ENCODE data around the gene HSPB9.

DNA sequence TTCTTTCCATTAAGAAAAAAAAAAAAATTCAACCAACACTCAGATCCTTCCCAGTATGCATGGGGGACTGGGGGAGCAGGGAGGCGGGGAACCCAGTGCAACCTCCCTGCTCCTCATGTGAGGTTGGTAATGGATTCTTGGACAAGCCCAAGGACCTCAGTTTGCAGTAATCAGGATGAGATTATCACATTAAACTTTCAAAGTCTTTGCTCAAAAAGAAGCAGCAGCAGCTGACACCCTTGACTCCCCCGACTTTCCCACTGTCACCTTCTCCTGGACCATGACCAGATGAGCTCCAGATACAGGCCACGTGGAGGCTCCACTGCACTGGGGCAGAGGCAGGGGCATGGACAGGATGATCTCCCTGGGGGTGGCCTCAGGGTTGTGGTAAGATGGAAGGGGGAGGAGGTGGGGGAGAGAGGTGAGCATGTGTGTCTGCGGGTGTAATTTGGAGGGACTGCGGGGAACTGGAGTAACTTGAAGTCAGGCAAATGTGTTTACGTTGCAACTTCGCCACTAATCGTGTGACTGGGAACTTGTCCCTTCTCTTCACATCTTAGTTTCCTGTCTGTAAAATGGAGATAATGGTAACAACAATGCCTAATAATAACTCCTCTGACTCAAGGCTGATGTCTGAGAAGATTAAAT is 44.1 kb upstream of the HSPB9 start:
- TF ChIP-seq, protein P1, sequence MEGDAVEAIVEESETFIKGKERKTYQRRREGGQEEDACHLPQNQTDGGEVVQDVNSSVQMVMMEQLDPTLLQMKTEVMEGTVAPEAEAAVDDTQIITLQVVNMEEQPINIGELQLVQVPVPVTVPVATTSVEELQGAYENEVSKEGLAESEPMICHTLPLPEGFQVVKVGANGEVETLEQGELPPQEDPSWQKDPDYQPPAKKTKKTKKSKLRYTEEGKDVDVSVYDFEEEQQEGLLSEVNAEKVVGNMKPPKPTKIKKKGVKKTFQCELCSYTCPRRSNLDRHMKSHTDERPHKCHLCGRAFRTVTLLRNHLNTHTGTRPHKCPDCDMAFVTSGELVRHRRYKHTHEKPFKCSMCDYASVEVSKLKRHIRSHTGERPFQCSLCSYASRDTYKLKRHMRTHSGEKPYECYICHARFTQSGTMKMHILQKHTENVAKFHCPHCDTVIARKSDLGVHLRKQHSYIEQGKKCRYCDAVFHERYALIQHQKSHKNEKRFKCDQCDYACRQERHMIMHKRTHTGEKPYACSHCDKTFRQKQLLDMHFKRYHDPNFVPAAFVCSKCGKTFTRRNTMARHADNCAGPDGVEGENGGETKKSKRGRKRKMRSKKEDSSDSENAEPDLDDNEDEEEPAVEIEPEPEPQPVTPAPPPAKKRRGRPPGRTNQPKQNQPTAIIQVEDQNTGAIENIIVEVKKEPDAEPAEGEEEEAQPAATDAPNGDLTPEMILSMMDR (IDR thresholded peaks at IDR 0.05), result no peak
- no peak for TF ChIP-seq POLR2A (IDR thresholded peaks at IDR 0.05)
